AG09319 (cell line): Measurements from ENCODE around the gene RPS6KA2.

Experiments
- DNase-seq: peaks from one replicate; pipeline ENCODE4 v3.0.0-alpha.2; 2010; ENCODE audit warnings: low read depth; ENCODE audit errors: extremely low read depth
- TF ChIP-seq, protein P1 (sequence below): IDR thresholded peaks from 2 replicates; pipeline ENCODE4 v1.5.1; 2011; ENCODE audit warnings: low read depth, mild to moderate bottlenecking, inconsistent platforms, low read length, moderate library complexity

Gene RPS6KA2

DNA sequence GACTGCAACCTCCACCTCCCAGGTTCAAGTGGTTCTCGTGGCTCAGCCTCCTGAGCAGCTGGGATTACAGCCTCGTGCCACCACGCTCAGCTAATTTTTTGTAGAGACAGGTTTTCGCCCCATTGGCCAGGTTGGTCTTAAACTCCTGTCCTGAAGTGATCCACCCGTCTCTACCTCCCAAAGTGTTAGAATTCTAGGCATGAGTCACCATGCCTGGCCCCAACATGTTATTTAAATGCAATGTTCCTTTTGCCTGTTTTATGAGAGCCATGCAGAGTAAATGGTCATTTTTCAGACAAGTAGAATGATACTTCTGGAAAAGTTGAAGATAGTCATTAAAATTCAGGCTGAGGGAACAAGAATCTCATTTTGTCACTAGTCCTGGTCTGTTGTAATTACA, 43.8 kb upstream of the RPS6KA2 start:
- TF ChIP-seq, protein P1, sequence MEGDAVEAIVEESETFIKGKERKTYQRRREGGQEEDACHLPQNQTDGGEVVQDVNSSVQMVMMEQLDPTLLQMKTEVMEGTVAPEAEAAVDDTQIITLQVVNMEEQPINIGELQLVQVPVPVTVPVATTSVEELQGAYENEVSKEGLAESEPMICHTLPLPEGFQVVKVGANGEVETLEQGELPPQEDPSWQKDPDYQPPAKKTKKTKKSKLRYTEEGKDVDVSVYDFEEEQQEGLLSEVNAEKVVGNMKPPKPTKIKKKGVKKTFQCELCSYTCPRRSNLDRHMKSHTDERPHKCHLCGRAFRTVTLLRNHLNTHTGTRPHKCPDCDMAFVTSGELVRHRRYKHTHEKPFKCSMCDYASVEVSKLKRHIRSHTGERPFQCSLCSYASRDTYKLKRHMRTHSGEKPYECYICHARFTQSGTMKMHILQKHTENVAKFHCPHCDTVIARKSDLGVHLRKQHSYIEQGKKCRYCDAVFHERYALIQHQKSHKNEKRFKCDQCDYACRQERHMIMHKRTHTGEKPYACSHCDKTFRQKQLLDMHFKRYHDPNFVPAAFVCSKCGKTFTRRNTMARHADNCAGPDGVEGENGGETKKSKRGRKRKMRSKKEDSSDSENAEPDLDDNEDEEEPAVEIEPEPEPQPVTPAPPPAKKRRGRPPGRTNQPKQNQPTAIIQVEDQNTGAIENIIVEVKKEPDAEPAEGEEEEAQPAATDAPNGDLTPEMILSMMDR, result no peak
- no peak for DNase-seq

DNA sequence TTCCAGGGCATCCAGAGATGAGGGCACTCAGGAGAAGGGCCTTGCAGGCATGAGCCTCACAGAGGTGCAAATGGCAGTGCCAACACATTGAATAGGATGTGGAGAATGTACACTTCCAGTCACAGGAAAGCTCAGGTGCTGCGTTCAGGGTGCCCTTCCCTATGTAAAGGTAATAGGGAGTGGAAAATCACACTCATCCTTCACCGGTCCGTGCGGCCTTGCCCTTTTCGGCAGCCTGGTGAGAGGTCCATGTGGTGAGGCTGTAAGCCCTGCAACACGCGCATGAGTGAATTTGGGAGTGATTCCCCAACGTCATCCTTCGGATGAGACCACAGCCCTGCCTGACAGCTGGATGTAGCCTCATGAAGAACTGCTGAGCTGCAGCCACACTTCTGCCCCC, 43.0 kb upstream of the RPS6KA2 start:
- DNase-seq, result no peak
- TF ChIP-seq, protein P1, result no peak

DNA sequence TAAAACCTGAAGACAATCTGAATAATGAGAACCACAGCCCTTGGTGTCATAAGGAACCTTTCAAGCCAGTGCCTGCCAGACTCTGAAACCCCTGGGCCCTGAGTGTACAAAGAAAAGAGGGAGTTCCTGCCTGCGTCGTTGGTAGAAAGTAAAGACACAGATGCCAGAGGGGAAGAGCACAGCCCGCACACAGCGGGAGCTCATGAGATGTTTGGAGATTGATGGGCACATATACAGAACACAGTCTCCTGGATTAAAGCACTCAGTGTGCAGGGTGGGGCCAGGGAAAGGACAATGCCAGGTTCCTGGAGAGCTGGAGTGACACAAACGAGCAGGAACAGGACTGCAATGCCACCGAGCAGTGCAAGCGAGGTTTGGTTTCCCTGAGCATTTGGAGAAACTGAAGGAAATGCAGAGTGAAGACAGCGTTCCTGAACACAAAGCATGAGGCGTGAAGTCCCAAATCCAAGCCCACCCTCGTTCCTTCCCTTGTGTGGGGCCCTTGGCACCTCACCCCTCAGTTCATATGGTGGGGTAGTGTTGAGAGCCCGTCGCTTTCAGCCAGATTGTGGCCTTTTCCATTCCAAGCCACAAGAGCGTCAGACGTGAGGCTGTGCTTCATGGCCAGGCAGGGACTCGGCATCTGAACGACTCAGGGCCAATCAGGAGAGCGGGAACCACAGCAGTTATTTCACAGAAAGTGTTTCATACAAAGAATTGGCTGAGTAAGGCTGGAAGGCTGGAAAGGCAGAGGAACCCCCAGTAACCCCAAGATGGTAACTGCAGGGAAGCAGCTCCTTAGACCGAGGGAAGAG, 41.0 kb upstream of the RPS6KA2 start:
- no peak for DNase-seq
- TF ChIP-seq, protein P1, result no peak

DNA sequence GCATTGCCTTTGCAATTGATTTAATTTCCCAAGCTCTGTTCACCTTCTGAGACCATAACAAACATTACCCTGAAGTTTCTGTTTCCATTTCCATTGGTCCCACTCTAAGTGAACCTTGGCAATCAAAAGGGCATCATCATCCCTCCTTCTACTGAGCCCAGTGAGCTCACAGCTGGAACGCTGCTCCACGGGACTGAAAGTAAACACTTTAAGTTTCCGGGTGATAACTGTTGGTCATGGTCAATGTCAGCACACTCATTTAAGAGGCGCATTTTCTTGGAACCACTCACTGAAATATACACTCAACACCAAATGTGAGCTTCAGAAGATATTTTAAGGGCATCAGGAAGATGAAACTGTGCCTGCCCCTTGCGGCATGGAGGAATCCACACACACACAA, 37.1 kb upstream of the RPS6KA2 start:
- TF ChIP-seq, protein P1, result no peak
- no peak for DNase-seq

DNA sequence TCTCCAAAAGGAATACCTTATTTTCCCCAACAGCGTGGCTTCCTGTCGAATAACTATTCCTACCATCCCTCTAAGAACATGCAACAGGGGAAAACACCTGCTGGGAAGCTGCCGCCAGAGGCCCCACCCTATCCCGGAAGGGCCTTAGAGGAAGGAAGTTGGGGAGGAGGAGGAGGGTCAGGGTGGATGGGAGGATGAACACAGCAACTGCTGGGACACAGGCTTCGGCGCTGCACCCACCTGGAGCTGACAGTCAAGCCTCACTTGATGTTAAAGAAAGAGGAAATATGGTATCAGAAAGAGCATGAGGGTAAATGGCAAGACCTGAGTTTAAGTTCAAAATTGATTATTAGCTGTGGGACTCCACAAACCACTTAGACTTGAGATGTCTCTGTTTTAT, 36.5 kb upstream of the RPS6KA2 start:
- TF ChIP-seq, protein P1, result no peak
- no peak for DNase-seq

DNA sequence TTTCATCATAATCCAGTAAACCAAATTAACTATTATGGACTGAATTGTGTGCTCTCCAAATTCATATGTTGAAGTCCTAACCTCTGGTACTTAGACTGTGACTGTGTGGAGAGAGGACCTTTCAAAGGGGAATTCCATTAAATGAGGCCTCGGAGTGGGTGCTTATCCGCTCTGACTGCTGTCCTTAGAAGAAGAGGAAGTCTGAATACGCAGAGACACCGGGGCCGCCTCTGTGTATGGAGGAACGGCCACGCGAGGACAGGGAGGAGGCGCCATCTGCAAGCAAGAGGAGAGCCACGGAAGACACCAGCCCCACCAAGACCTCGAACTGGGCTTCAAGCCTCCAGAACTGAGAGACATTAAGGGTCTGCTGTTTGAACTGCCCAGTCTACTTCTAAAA, 35.6 kb upstream of the RPS6KA2 start:
- DNase-seq, result no peak
- TF ChIP-seq, protein P1, result no peak

DNA sequence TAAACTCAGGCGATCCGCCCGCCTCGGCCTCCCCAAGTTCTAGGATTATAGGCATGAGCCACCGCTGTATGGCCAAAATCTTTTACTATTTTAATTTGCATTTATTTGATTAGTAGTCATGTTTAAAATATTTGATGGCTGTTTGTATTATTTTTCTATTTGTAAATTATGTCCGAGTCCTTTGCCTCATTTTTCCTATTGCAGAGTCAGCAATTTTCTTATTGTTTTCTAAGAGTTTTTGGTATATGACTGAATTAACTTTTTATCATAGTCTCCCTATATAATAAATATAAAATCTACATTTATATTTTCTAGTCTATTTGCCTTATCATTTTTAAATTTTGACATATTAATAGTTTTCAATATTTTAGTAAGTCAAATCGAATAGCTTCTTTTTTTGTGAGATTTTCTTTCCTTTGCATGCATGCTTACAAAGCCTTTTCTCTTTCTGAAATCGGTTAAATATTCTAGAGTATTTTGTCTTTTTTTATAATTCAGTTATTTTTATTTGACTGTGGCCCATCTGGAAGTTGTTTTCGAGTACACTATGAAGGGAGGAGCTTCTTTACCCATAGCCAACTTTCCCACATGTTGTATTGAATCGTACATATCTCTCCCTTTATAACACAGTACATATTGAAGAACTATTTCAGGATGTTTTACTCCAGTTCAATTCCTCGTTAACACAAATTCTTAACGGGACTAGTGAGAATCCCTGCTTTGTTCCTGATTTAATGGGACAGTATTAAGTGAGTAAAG, 34.5 kb upstream of the RPS6KA2 start:
- TF ChIP-seq, protein P1, result no peak
- DNase-seq, result no peak
